Peyer's patch (tissue), 4 donors: ENCODE measurements around the gene UBQLN3.

ENCODE experiments used
- POLR2A ChIP-seq, 2 donors: fragments of 450-650 bp; IDR thresholded peaks; one replicate each; pipeline ENCODE4 v1.5.1; 2017; ENCODE audit warnings: antibody characterized with exemption in 2 of 2, mild to moderate bottlenecking in 2 of 2, moderate library complexity in 2 of 2
- TF ChIP-seq, protein P1 (sequence below), 6 experiments: fragments of 450-650 bp in 4 of 6; fragments of 200-600 bp in 2 of 6; sonication (generic) in 1 of 6; IDR thresholded peaks; one replicate each; pipeline ENCODE4 v1.5.1; 2017 to 2019; ENCODE audit warnings: antibody characterized with exemption in 6 of 6, mild to moderate bottlenecking in 3 of 6, moderate library complexity in 1 of 6

DNA sequence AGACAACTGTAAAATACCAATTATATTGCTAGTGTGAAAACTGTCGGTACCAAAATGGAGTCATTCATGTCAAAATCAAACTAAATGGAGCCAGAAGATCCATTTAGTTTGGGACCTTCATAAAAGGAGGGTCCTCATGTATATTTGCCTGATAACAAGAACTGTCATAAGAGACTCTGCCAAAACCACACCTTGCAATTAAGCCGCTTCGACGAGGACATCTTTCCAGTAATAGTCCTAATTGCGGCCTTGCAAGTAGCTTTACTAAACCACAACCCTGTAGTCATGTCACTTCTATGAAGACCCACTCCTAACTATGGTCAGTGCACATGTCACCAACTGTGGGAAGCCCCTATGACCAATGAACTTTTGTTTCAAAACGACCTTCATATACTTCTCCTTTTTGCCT is 9.4 kb downstream of the UBQLN3 start:
- TF ChIP-seq, protein P1, sequence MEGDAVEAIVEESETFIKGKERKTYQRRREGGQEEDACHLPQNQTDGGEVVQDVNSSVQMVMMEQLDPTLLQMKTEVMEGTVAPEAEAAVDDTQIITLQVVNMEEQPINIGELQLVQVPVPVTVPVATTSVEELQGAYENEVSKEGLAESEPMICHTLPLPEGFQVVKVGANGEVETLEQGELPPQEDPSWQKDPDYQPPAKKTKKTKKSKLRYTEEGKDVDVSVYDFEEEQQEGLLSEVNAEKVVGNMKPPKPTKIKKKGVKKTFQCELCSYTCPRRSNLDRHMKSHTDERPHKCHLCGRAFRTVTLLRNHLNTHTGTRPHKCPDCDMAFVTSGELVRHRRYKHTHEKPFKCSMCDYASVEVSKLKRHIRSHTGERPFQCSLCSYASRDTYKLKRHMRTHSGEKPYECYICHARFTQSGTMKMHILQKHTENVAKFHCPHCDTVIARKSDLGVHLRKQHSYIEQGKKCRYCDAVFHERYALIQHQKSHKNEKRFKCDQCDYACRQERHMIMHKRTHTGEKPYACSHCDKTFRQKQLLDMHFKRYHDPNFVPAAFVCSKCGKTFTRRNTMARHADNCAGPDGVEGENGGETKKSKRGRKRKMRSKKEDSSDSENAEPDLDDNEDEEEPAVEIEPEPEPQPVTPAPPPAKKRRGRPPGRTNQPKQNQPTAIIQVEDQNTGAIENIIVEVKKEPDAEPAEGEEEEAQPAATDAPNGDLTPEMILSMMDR (IDR thresholded peaks at IDR 0.05), result no peak
- no peak for TF ChIP-seq POLR2A (IDR thresholded peaks at IDR 0.05)
